HEK293T (cell line): ENCODE results near the gene P2RY13.

Experiments used
- CTCF ChIA-PET: fragments of 350-600 bp; formaldehyde crosslinking; extraction: SDS; loops from one replicate; lab custom pipeline; 2021; ENCODE audit warnings: antibody characterized with exemption, inconsistent platforms; lab: Yijun Ruan, JAX
- POLR2A ChIA-PET: fragments of 350-600 bp; formaldehyde crosslinking; extraction: SDS; loops from one replicate; lab custom pipeline; 2020; ENCODE audit warnings: antibody characterized with exemption, inconsistent platforms; lab: Yijun Ruan, JAX
- DNase-seq: peaks from one replicate; pipeline ENCODE4 v3.0.0; 2012; ENCODE audit warnings: mixed read lengths; ENCODE audit errors: extremely low spot score
- ARNT ChIP-seq: fragments of 450-650 bp; IDR thresholded peaks from 2 replicates; pipeline ENCODE4 v1.6.1; 2017; ENCODE audit warnings: mild to moderate bottlenecking
- BHLHE40 ChIP-seq: fragments of 450-650 bp; IDR thresholded peaks from 2 replicates; pipeline ENCODE4 v1.6.1; 2016; ENCODE audit warnings: mild to moderate bottlenecking, moderate library complexity, borderline replicate concordance
- CTBP1 ChIP-seq: fragments of 450-650 bp; IDR thresholded peaks from 2 replicates; pipeline ENCODE4 v1.6.1; 2016; ENCODE audit warnings: borderline replicate concordance
- ELF4 ChIP-seq: fragments of 450-650 bp; IDR thresholded peaks from 2 replicates; pipeline ENCODE4 v1.6.1; 2017; ENCODE audit warnings: antibody characterized with exemption
- FOXA1 ChIP-seq: fragments of 450-650 bp; IDR thresholded peaks from 2 replicates; pipeline ENCODE4 v1.6.1; 2016; ENCODE audit warnings: mild to moderate bottlenecking
- FOXK2 ChIP-seq: fragments of 450-650 bp; IDR thresholded peaks from 2 replicates; pipeline ENCODE4 v1.6.1; 2016; ENCODE audit warnings: mild to moderate bottlenecking
- FOXM1 ChIP-seq: fragments of 450-650 bp; IDR thresholded peaks from 2 replicates; pipeline ENCODE4 v1.6.1; 2017; ENCODE audit warnings: mild to moderate bottlenecking, borderline replicate concordance
- HDGF ChIP-seq: fragments of 450-650 bp; IDR thresholded peaks from 2 replicates; pipeline ENCODE4 v1.6.1; 2017; ENCODE audit warnings: antibody characterized with exemption, borderline replicate concordance
- L3MBTL2 ChIP-seq: fragments of 450-650 bp; conservative IDR thresholded peaks from 2 replicates; pipeline ENCODE4 v1.6.1; 2016; ENCODE audit warnings: mild to moderate bottlenecking
- LEF1 ChIP-seq: fragments of 450-650 bp; IDR thresholded peaks from 2 replicates; pipeline ENCODE4 v1.6.1; 2017; ENCODE audit warnings: mild to moderate bottlenecking, borderline replicate concordance
- NFRKB ChIP-seq: fragments of 450-650 bp; IDR thresholded peaks from 2 replicates; pipeline ENCODE4 v1.6.1; 2016; ENCODE audit warnings: mild to moderate bottlenecking, moderate library complexity
- SP1 ChIP-seq: fragments of 450-650 bp; IDR thresholded peaks from 2 replicates; pipeline ENCODE4 v1.6.1; 2017
- SUZ12 ChIP-seq: fragments of 450-650 bp; IDR thresholded peaks from 2 replicates; pipeline ENCODE4 v1.6.1; 2016; ENCODE audit warnings: mild to moderate bottlenecking
- TARDBP ChIP-seq: fragments of 450-650 bp; IDR thresholded peaks from 2 replicates; pipeline ENCODE4 v1.6.1; 2016
- ZNF384 ChIP-seq: fragments of 450-650 bp; IDR thresholded peaks from 2 replicates; pipeline ENCODE4 v1.6.1; 2016
- TF ChIP-seq, protein P1 (sequence below): fragments of 450-650 bp; IDR thresholded peaks from 2 replicates; pipeline ENCODE4 v1.6.1; 2016

Gene P2RY13

DNA sequence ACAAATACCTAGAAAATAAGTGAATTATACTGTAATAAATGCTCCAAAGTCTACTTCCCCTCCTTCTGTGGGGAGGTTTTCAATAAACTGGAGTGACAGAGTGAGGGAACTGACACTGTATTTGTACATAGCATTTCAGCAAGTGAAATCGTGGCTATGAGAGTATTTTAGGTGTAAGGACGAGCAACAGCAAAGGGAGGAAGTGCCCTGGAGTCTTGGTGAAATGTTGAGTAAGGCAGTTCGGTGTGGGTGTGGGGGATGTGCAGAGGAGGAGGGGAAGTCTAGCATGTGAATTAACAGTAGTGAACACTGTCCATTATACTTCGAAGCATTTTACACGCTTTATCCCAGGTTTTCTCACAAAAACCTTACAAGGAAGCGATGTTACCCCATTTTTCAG is 18.1 kb upstream of the P2RY13 start:
- DNase-seq = no peak
- ChIA-PET CTCF (no interaction called here), POLR2A (no interaction called here)
- TF ChIP-seq CTBP1 = no peak

DNA sequence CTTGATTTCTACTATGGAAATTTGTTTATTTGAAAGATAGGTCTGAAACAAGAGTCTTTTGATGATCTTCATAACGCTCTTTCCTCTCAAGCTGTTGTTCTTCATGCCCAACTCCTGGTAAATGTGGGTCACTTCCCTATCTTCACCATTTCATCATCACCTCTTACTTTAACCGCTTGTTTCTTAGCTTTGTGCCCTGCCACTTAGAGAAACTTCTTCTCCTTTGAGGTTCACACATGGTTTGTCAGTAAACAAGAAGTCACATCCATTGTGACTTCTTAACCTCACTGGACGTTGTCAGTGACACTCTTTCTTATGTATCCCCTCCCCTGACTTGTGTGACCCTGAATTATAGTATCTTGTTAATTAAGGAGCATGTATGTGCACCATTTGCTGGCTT is 16.9 kb upstream of the P2RY13 start:
- TF ChIP-seq NFRKB = no peak
- TF ChIP-seq ARNT = no peak
- CTCF ChIA-PET = no interaction called here
- no peak for DNase-seq
- POLR2A ChIA-PET = no interaction called here

DNA sequence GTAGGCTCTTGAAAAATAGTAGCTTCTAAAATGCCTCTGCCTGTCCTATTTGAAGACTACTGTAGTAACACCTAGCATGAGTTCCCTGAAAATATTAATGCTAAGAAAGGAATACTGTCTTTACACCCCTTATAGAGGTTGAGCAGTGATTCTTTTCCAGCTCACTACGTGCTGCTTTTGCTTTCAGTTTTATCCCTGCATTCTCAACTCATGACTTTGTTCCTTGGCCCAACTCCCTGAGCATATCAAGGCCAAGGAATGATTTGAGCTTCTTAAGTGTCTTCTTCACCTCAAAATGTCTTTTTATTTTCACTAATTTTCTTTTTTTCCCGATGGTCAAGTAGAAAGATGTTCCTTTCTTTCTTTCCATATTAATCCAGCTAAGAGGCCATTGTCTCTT is 16.5 kb upstream of the P2RY13 start:
- ChIA-PET POLR2A (no interaction called here), CTCF (no interaction called here)
- no peak for DNase-seq
- TF ChIP-seq FOXM1 = no peak

- ChIA-PET POLR2A (no interaction called here), CTCF (interaction anchor here (1.0 kb wide), 1 partner anchor 104 kb away, joined by 3 read pairs; no protein-coding TSS in a partner anchor)
- no peak for DNase-seq
- TF ChIP-seq ELF4 = no peak
- no peak for TF ChIP-seq CTBP1
- TF ChIP-seq FOXM1 = no peak
- no peak for TF ChIP-seq SUZ12
- TF ChIP-seq FOXK2 = no peak
- TF ChIP-seq BHLHE40 = no peak
- TF ChIP-seq FOXA1 = no peak
- TF ChIP-seq SP1 = no peak
- no peak for TF ChIP-seq HDGF
- TF ChIP-seq TARDBP = no peak
- TF ChIP-seq ARNT = no peak
- TF ChIP-seq NFRKB = no peak
- TF ChIP-seq LEF1 = no peak
- TF ChIP-seq, protein P1, sequence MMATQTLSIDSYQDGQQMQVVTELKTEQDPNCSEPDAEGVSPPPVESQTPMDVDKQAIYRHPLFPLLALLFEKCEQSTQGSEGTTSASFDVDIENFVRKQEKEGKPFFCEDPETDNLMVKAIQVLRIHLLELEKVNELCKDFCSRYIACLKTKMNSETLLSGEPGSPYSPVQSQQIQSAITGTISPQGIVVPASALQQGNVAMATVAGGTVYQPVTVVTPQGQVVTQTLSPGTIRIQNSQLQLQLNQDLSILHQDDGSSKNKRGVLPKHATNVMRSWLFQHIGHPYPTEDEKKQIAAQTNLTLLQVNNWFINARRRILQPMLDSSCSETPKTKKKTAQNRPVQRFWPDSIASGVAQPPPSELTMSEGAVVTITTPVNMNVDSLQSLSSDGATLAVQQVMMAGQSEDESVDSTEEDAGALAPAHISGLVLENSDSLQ = no peak
- no peak for TF ChIP-seq ZNF384
- no peak for TF ChIP-seq L3MBTL2
Observed at GRCh38 chr3:151331696-151332095, 2.3 kb upstream of the P2RY13 start.

- ChIA-PET CTCF (interaction anchor here (1.0 kb wide), 1 partner anchor 103 kb away, joined by 3 read pairs; no protein-coding TSS in a partner anchor), POLR2A (no interaction called here)
- TF ChIP-seq SUZ12 (no peak), NFRKB (no peak), ARNT (no peak), LEF1 (no peak), L3MBTL2 (no peak), HDGF (no peak), ZNF384 (no peak), TARDBP (no peak), FOXA1 (no peak), FOXM1 (no peak), FOXK2 (no peak), CTBP1 (no peak), ELF4 (no peak), SP1 (no peak), BHLHE40 (no peak)
- TF ChIP-seq, protein P1 = no peak
- no peak for DNase-seq
Observed at GRCh38 chr3:151330899-151331298, 1.6 kb upstream of the P2RY13 start.

GRCh38 chr3:151330379-151330778 is 1.0 kb upstream of the P2RY13 start:
- ChIA-PET CTCF (no interaction called here), POLR2A (no interaction called here)
- no peak for TF ChIP-seq TARDBP
- TF ChIP-seq L3MBTL2 = no peak
- TF ChIP-seq SUZ12 = no peak
- TF ChIP-seq ARNT = no peak
- TF ChIP-seq LEF1 = no peak
- TF ChIP-seq, protein P1 = no peak
- no peak for TF ChIP-seq ZNF384
- TF ChIP-seq FOXK2 = no peak
- TF ChIP-seq ELF4 = no peak
- no peak for TF ChIP-seq CTBP1
- no peak for TF ChIP-seq BHLHE40
- TF ChIP-seq FOXM1 = no peak
- no peak for TF ChIP-seq FOXA1
- DNase-seq = no peak

DNA sequence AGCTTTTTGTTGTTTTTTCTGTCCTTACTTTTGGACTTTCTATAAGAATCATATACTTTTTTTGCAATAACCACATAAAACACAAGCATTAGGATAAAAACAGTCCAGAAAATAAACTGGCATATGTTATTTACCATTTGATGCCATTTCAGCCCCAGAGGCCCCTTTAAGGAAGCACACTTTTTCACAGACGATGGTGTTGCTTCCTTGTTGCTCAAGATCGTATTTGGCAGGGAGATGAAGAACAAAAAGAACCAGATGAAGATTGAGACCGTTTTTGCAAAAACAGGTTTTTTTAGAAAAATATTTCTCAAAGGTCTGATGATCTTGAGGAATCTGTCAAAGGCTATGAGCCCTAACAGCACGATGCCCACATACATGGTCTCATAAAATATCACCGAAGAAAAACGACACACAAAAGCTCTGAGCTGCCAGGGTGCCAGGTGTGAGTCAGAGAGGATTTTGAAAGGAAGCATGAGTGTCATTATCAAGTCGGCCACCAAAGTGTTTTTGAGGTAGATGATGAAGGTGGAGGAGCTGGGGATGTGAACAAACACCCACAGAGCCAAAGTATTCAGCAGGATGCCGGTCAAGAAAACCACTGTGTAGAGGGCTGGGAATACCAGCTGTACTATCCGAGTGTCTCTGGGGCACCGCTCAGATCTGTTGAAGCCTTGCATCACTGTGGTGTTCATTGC is 902 bp downstream of the P2RY13 start:
- no peak for TF ChIP-seq HDGF
- no peak for TF ChIP-seq ZNF384
- no peak for TF ChIP-seq ELF4
- TF ChIP-seq TARDBP = no peak
- TF ChIP-seq, protein P1 = no peak
- no peak for TF ChIP-seq SUZ12
- TF ChIP-seq SP1 = no peak
- TF ChIP-seq FOXM1 = no peak
- no peak for TF ChIP-seq BHLHE40
- no peak for TF ChIP-seq CTBP1
- TF ChIP-seq NFRKB = no peak
- no peak for TF ChIP-seq L3MBTL2
- no peak for TF ChIP-seq FOXK2
- no peak for TF ChIP-seq ARNT
- ChIA-PET CTCF (no interaction called here), POLR2A (no interaction called here)
- DNase-seq = no peak
